Right lobe of liver (tissue), 6 donors: ENCODE measurements around the gene AIFM1. TPM values are rescaled to one million over a fixed set of nuclear protein-coding genes. Genes with fewer than 3 reads are reported as not detected.

ENCODE experiments used
- ATAC-seq, 4 donors: fragments of 200-7000 bp; cut with Tn5 transposase; one replicate each; pipeline ENCODE4 v1.9.1; 2020; ENCODE audit warnings: mild to moderate bottlenecking in 4 of 4, moderate library complexity in 4 of 4
- DNase-seq, 3 donors: peaks; one replicate each; pipeline ENCODE4 v3.0.0-alpha.2; 2020
- H3K27ac ChIP-seq, 3 donors: fragments of 200-600 bp; one replicate each; pipeline ENCODE4 v1.8.0; 2022
- H3K27me3 ChIP-seq, 2 donors: fragments of 200-600 bp; one replicate each; pipeline ENCODE4 v1.8.0; 2022
- H3K36me3 ChIP-seq, 4 donors: fragments of 200-600 bp; sonication (generic) in 1 of 4; one replicate each; pipeline versions ENCODE4 v1.5.1 to v1.8.0; 2017 to 2022; ENCODE audit warnings: control low read depth in 1 of 4
- H3K4me1 ChIP-seq, 4 donors: fragments of 200-600 bp; sonication (generic) in 1 of 4; one replicate each; pipeline versions ENCODE4 v1.5.1 to v1.8.0; 2017 to 2022; ENCODE audit warnings: control low read depth in 1 of 4
- H3K4me3 ChIP-seq, 3 donors: fragments of 200-600 bp; one replicate each; pipeline ENCODE4 v1.8.0; 2022
- H3K9me3 ChIP-seq, 4 donors: fragments of 200-600 bp; sonication (generic) in 1 of 4; one replicate each; pipeline versions ENCODE4 v1.5.1 to v1.8.0; 2017 to 2022; ENCODE audit warnings: control low read depth in 1 of 4
- CTCF ChIP-seq, 4 donors: fragments of 200-600 bp in 3 of 4; fragments of 450-650 bp in 1 of 4; IDR thresholded peaks; one replicate each; pipeline versions ENCODE4 v1.5.1 to v1.8.0; 2016 to 2022; ENCODE audit warnings: antibody characterized with exemption in 4 of 4, mild to moderate bottlenecking in 2 of 4
- POLR2A ChIP-seq: fragments of 450-650 bp; IDR thresholded peaks from one replicate; pipeline ENCODE4 v1.6.1; 2017; ENCODE audit warnings: antibody characterized with exemption, mild to moderate bottlenecking
- WGBS: methylation state at CpG from one replicate; pipeline ENCODE4 v1.1.6; 2018; ENCODE audit warnings: low coverage, low lambda C conversion rate; ENCODE audit not compliant: insufficient coverage; ENCODE audit errors: missing lambda C conversion rate; 5-methylcytosine and 5-hydroxymethylcytosine counted together
- intact Hi-C, 2 donors: fragments of 100-400 bp; cut with DNase I; formaldehyde crosslinking; loops; one replicate each; pipeline versions ENCODE4 v1.11.2 to v1.14.1; 2022
- total RNA-seq, 6 experiments: library from RNA; depleted of rRNA in 2 of 6; stranded (reverse); fragments of >200 nt in 2 of 6; fragmentation: NEBNext Ultra II Directional in 3 of 6; extraction: Animal tissue kit (Norgen Biotek cat#: 25700) in 3 of 6; gene quantifications; one replicate each; pipeline versions ENCODE4 v1.1.0 to v1.2.4, GENCODE V29; 2016 to 2023
- donor health status: DM: no; HTN: yes; CAD: no.
- donor health status: DM: no; HTN: no; CAD: no.
- donor health status: DM: no; HTN: no; CAD: no.
- donor health status: DM: no; HTN: yes; CAD: no.
- donor health status: DM: no; HTN: yes; CAD: no.

The AIFM1 gene
- total RNA-seq, 6 experiments from 2014 or later: 63.4 to 90.0 (median 76.7) TPM

GRCh38 chrX:130083656-130084382, 81.8 kb downstream of the AIFM1 start:
- intact Hi-C loops: loop anchor here in 1 of 2 donors (10.0 kb wide), 1 partner anchor 101 kb away; no protein-coding TSS in a partner anchor
- TF ChIP-seq CTCF (IDR thresholded peaks at IDR 0.05) (no peak), POLR2A (no peak)
- no peak for DNase-seq
- H3K4me1 ChIP-seq: no peaks in the 10 kb centered on the region
- H3K9me3 ChIP-seq: no peaks in the 10 kb centered on the region
- H3K36me3 ChIP-seq: no peaks in the 10 kb centered on the region
- H3K27ac ChIP-seq: no peak overlapping the region
- peak in 2 of 4 donors; percentile 3 to 6 for ATAC-seq
- 68% methylated on average over 11 of the region's 15 CpGs for WGBS
- no peak overlapping the region for H3K4me3 ChIP-seq
- no peaks in the 10 kb centered on the region for H3K27me3 ChIP-seq

- no peaks in the 10 kb centered on the region for H3K36me3 ChIP-seq
- intact Hi-C loops: loop anchor here in 1 of 2 donors (10.0 kb wide), 1 partner anchor 102 kb away; no protein-coding TSS in a partner anchor
- no peak for DNase-seq
- 30% methylated on average over 5 of the region's 7 CpGs for WGBS
- H3K27me3 ChIP-seq: no peaks in the 10 kb centered on the region
- ATAC-seq: no peak
- H3K4me1 ChIP-seq: no peaks in the 10 kb centered on the region
- TF ChIP-seq CTCF (IDR thresholded peaks at IDR 0.05) (no peak), POLR2A (no peak)
- H3K27ac ChIP-seq: no peak overlapping the region
- H3K4me3 ChIP-seq: no peak overlapping the region
- no peaks in the 10 kb centered on the region for H3K9me3 ChIP-seq
Measured at GRCh38 chrX:130083107-130083490, 82.5 kb downstream of the AIFM1 start.

- ATAC-seq (peak; percentile 64 to 69 (median 66)), DNase-seq (peak in 2 of 3 donors; percentile 53 to 73)
- 46% methylated on average over 18 of the region's 28 CpGs for WGBS
- peak overlapping the region in 1 of 3 donors; percentile 2 for H3K27ac ChIP-seq
- H3K36me3 ChIP-seq: no peaks in the 10 kb centered on the region
- no peaks in the 10 kb centered on the region for H3K27me3 ChIP-seq
- H3K9me3 ChIP-seq: no peaks in the 10 kb centered on the region
- intact Hi-C loops: loop anchor here in 1 of 2 donors (10.0 kb wide), 1 partner anchor 102 kb away; no protein-coding TSS in a partner anchor
- peak in 2 of 4 donors; percentile 10 to 12 for TF ChIP-seq CTCF (IDR thresholded peaks at IDR 0.05)
- TF ChIP-seq POLR2A: no peak
- no peaks in the 10 kb centered on the region for H3K4me1 ChIP-seq
- peak overlapping the region in 1 of 3 donors; percentile 9 for H3K4me3 ChIP-seq
Measured at GRCh38 chrX:130082244-130083106, 83.2 kb downstream of the AIFM1 start.

GRCh38 chrX:130081421-130082045, 84.1 kb downstream of the AIFM1 start:
- 40% methylated on average over 1 of the region's 12 CpGs for WGBS
- Histone ChIP-seq H3K27ac (peak overlapping the region in 1 of 3 donors; percentile 2), H3K4me1 (no peaks in the 10 kb centered on the region), H3K9me3 (no peaks in the 10 kb centered on the region), H3K27me3 (no peaks in the 10 kb centered on the region), H3K36me3 (no peaks in the 10 kb centered on the region), H3K4me3 (no peak overlapping the region)
- ATAC-seq (no peak), DNase-seq (no peak)
- TF ChIP-seq CTCF (IDR thresholded peaks at IDR 0.05) (no peak), POLR2A (no peak)
- intact Hi-C loops: loop anchor here in 1 of 2 donors (10.0 kb wide), 1 partner anchor 103 kb away; no protein-coding TSS in a partner anchor
